GM10847 (cell line): Measurements from ENCODE around the gene STK32C.

Experiments used
- POLR2A ChIP-seq: IDR thresholded peaks from 2 replicates; pipeline ENCODE4 v1.6.1; 2011; ENCODE audit not compliant: insufficient read length; ENCODE audit errors: extremely low read depth

Gene STK32C

DNA sequence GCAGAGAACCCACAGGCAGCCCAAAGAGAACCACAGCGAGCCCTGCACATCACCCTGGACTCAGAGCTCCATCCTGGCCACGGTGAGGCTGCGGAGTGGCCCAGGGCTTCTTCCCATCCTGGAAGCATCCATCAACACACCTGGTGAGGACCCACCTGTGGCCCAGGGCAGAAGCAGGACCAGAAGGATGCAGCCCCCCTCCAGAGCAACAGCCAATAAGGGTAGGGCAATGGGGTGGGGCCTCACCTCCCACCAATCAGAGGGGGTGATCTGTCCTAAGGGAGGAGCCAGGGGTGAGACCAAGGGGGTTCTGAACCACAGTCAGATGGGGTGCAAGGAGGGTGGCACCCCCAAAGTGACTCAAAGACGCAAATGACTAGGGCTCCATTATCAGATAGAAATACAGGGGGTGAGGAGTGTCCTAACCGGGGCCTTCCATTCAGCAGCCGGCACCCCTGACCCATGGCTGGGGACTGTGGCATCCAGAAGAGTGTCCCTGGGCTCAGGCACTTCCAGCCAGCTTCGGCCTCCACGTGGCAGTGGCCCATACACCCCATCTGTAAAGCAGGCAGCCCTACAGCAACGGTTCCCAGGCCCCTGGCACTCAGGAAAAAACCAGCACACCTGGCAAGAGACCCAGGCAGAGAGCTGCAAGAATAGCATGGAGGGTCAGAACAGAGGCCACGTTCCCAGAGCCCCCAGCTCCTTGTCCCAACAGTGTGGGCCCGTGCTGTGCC lies 36.9 kb downstream of the STK32C start:
- no peak for TF ChIP-seq POLR2A

DNA sequence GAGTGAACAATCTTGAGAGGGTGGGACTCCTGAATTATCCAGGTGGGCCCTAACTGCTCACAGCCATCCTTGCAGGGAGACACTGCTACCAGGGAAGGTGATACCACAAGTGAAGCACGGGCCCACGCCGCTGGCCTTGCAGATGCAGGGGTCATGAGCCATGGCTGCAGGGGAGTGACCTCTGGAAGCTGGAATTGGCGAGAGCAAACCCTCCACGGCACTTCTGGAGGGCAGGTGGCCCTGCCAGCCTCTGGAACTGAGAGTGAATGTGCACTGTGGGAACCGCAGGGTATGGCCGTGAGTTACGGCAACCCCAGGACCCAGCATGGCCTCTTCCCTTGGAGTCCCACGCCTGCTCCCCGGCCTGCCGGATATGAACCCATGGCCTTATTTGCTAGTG lies 37.5 kb downstream of the STK32C start:
- TF ChIP-seq POLR2A, result no peak

GRCh38 chr10:132269266-132270230 lies 38.2 kb downstream of the STK32C start:
- no peak for TF ChIP-seq POLR2A

DNA sequence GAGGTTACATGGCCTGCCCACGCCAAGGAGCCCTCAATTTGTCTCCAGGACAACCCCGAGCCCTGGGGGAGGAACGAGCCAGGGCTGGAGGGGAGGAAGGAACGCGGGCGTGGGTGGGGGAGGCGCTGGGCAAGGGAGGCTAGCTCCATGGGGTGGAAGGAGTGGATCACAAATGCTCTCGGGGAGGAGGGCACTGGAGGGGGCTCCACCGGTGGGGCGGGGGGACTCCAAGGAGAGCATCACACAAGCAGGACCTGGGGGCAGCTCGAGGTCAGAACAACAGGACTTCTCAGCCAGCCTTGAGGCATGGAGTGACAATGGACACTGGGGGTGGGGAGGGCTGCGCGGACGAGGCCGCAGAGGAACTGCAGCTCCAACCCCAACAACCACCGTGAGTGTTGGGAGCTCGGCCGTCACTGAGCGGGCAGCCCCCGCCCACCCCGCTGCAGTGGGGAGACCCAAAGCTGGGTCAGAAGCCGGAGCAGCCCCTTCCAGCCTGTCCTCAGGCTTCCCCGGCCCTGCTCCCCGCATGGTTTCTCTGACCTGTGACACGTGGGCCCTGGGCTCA lies 41.1 kb downstream of the STK32C start:
- TF ChIP-seq POLR2A, result no peak

DNA sequence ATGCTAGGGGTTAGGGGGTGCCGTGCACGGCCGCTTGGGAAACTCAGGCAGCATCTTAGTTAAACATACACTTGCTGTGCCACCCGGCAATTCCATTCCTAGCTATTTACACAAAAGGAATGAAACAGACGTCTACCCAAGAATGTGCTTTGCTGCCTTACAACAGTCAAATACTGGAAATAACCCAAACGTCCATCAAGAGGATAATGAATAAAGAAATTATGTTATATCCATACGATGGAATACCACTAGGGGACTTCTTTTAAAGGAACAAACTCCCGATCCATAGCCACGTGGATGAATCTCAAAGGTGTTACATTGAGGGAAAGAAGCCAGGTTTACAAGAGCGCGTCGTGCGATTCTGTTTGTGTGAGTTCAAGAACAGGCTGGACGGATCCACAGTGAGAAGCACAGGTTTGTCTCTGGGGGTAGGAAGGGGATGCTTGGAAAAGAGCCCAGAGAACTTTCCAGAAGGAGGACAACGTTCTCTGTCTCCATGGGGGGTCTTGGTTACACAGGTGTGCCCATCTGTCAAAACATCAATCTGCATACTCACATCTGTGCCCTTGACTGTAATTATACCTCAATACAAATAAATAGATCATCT lies 41.8 kb downstream of the STK32C start:
- no peak for TF ChIP-seq POLR2A

DNA sequence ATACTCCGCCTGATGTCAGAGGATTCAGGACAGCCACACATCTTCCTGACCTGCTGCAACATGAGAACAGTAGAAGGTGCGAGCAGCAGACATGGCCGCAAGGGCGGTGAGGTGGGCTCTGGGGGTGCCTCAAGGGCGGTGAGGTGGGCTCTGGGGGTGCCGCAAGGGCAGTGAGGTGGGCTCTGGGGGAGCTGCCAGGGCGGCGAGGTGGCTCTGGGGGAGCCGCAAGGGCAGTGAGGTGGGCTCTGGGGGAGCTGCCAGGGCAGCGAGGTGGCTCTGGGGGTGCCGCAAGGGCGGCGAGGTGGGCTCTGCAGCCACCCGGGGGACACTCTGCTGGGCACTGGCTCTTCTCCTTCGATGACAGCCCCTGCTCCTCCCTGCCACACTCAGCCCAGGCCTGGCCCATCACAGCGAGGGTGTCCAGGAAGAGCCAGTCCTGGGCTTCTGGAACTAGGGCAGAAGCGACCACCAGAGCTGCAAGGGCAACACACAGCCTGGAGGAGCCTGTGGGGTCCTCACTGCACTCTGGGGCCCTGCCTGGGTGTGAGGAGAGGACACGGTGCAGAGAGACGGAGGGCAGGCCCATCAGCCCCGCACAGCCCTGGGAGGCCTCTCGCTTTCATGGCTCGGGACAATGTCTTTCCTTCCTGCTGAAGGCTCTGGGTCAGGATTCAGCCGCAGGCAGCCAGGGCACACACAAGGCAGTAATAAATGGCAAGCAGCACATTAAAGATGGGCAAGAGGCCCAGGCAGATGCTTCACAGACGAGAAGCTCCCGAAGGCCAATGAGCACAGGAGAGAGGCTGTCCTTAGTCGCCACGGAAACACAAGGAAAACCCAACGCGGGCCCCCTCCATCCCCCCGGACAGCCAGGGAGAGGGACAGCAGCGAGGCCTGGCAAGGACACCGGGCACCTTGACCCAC lies 42.5 kb downstream of the STK32C start:
- TF ChIP-seq POLR2A, result no peak

- TF ChIP-seq POLR2A, result no peak
Measured at GRCh38 chr10:132264306-132264950, 43.3 kb downstream of the STK32C start.

DNA sequence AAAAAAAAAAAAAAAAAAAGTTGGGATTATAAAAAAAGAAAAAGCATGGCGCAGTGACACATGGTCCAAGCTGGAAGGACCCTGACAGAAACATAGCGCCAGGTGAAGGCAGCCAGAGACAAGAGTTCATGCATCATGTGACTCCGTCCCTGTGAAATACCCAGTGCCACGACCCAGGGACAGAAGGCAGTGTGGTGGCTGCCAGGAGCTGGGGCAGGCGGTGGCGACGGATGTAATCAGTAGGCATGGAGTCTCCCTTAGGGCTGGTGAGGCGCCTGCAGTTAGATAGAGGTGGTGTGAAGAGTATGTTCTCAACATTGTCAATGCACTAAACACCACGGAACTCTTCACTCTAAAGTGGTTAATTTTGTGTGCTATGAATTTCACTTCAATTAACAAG lies 43.9 kb downstream of the STK32C start:
- no peak for TF ChIP-seq POLR2A

- TF ChIP-seq POLR2A, result no peak
Measured at GRCh38 chr10:132259702-132260482, 47.9 kb downstream of the STK32C start.

GRCh38 chr10:132258423-132258822 lies 49.3 kb downstream of the STK32C start:
- no peak for TF ChIP-seq POLR2A

DNA sequence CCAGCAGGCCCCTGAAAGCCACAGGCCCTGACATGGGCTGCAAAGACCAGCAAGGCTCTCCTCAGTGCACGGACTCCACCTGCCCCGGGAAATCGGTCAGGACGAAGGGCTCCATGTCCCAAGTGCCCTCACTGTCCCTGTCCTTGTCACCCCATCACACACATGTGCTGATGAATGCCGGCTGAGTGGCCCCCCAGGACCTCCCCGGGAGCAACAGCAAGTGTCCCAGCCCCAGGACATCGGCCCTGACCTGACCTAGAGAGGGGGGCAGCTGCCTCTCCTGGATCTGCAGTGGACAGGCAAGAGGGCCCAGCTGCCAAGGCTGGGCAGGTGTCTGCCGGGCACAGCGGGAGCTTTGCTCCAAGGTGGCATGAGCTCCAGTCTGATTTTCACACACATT lies 49.8 kb downstream of the STK32C start:
- no peak for TF ChIP-seq POLR2A

GRCh38 chr10:132257271-132257670 lies 50.5 kb downstream of the STK32C start:
- no peak for TF ChIP-seq POLR2A

DNA sequence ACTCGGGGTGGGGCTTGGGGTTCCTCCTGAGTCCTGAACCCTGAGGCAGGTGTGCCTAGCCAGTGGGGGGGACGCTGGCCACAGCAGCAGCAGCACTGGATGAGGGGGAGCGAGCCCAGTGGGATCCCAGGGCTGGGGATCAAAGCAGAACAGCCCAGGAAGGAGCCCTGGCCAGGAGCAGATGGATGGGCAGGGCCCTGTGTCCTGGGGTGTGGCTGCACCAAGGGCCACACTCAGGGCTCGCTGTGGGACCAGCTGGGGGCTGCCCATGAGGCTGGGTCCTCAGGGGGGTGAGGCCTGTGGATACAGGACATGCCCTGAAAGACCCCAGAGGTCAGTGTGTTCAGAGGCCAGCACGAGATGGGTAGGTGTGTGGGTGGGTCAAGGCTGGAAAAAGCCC lies 50.9 kb downstream of the STK32C start:
- TF ChIP-seq POLR2A, result no peak
